Stimulated activated CD8-positive, alpha-beta memory T cell treated with anti-CD3 and anti-CD28 coated beads, Interleukin-15, amount 100 ng/mL, for 4 hours (primary cell): ENCODE results near the gene ZNF768.
A peak's percentile ranks its signal among the peaks of the same experiment; 100 is the strongest.
"Not testable (repeated sequence)": the region's sequence is repeated elsewhere in the genome, so short reads cannot be mapped to it uniquely, and the experiment has no call there.

ENCODE experiments used
- DNase-seq, 2 donors: peaks; one replicate each; pipeline ENCODE4 v3.0.0-alpha.2; 2020; ENCODE audit warnings: low read depth in 2 of 2

ZNF768 gene

GRCh38 chr16:30555315-30556124 lies 29.2 kb upstream of the ZNF768 start:
- DNase-seq = no peak

GRCh38 chr16:30554557-30555314 lies 28.4 kb upstream of the ZNF768 start:
- no peak for DNase-seq

- DNase-seq = no peak
Observed at GRCh38 chr16:30553393-30553899, 27.1 kb upstream of the ZNF768 start.

GRCh38 chr16:30552956-30553355 lies 26.6 kb upstream of the ZNF768 start:
- no peak for DNase-seq

- peak; percentile 26 to 37 for DNase-seq
Observed at GRCh38 chr16:30551781-30552180, 25.4 kb upstream of the ZNF768 start.

GRCh38 chr16:30548416-30549253 lies 22.3 kb upstream of the ZNF768 start:
- DNase-seq = no peak

GRCh38 chr16:30546115-30546514 lies 19.7 kb upstream of the ZNF768 start:
- no peak for DNase-seq

GRCh38 chr16:30543067-30543466 lies 16.7 kb upstream of the ZNF768 start:
- DNase-seq = no peak

- no peak for DNase-seq
Observed at GRCh38 chr16:30541502-30542329, 15.3 kb upstream of the ZNF768 start.

GRCh38 chr16:30540916-30541464 lies 14.6 kb upstream of the ZNF768 start:
- DNase-seq = not testable (repeated sequence)

- not testable (repeated sequence) for DNase-seq
Observed at GRCh38 chr16:30539986-30540526, 13.7 kb upstream of the ZNF768 start.

GRCh38 chr16:30539000-30539964 lies 12.9 kb upstream of the ZNF768 start:
- DNase-seq = no peak

- DNase-seq = not testable (repeated sequence)
Observed at GRCh38 chr16:30536391-30537024, 10.1 kb upstream of the ZNF768 start.

GRCh38 chr16:30535777-30536190 lies 9.4 kb upstream of the ZNF768 start:
- DNase-seq = peak; percentile 37 to 44

GRCh38 chr16:30535106-30535776 lies 8.9 kb upstream of the ZNF768 start:
- DNase-seq = peak in 1 of 2 donors; percentile 19

GRCh38 chr16:30534368-30535105 lies 8.2 kb upstream of the ZNF768 start, which contains the start of gene ZNF747:
Gene ZNF747 (minus strand): TSS chr16:30534858. CDS start chr16:30534679, 179 bp downstream.
- peak; percentile 85 to 88 for DNase-seq

GRCh38 chr16:30533748-30534367 lies 7.5 kb upstream of the ZNF768 start:
- DNase-seq = no peak
